ENCODE measurements around the gene KDM1B.

GRCh38 chr6:18210707-18211106 is 55.5 kb downstream of the KDM1B start:
- TF ChIP-seq CTCF (IDR thresholded peaks at IDR 0.05) (no peak), POLR2A (IDR thresholded peaks at IDR 0.05) (no peak)

All from thyroid gland (tissue), 4 donors.